ENCODE results near the gene NCK2. TPM values are rescaled to one million over a fixed set of nuclear protein-coding genes. Genes with fewer than 3 reads are reported as not detected.

NCK2 gene
- total and polyA plus RNA-seq, 9 of the 15 experiments (the other 6 are each of a cell fraction or from before 2014, with no cell fraction given): 0.90 to 27.9 (median 15.9) TPM

GRCh38 chr2:105888625-105889024, 143.9 kb downstream of the NCK2 start (continued):
- TF ChIP-seq CCAR2 (IDR thresholded peaks at IDR 0.05; ENCODE audit: low read depth, low read length) (no peak), ETS1 (conservative IDR thresholded peaks at IDR 0.05; ENCODE audit: control insufficient read depth, low read depth, low read length) (no peak), ZNF146 (CRISPR knock-in tag; IDR thresholded peaks at IDR 0.05; ENCODE audit: unreplicated experiment) (no peak), BMI1 (IDR thresholded peaks at IDR 0.05; ENCODE audit: low read length) (no peak), ARID3A (IDR thresholded peaks at IDR 0.05; ENCODE audit: borderline replicate concordance, low read depth, low read length) (no peak), AFF4 (CRISPR knock-in tag; IDR thresholded peaks at IDR 0.05) (no peak), MIER1 (IDR thresholded peaks at IDR 0.05; ENCODE audit: low read depth) (no peak), MTF1 (CRISPR knock-in tag; IDR thresholded peaks at IDR 0.05; ENCODE audit: borderline replicate concordance) (no peak), HMGXB4 (CRISPR knock-in tag; IDR thresholded peaks at IDR 0.05) (no peak), MXD1 (CRISPR knock-in tag; IDR thresholded peaks at IDR 0.05; ENCODE audit: borderline replicate concordance, poor library complexity, severe bottlenecking) (no peak), SMC3 (conservative IDR thresholded peaks at IDR 0.05; ENCODE audit: insufficient read depth, low read depth, low read length) (0 out of 2 replicates have a peak, but pooled peaks have one; percentile 20), ZFPM2 (CRISPR knock-in tag; IDR thresholded peaks at IDR 0.05) (no peak), KLF13 (tag; IDR thresholded peaks at IDR 0.05; ENCODE audit: borderline replicate concordance, low read depth) (no peak), CTCFL (IDR thresholded peaks at IDR 0.05; ENCODE audit: borderline replicate concordance, insufficient read depth, low read depth, low read length, poor library complexity, severe bottlenecking) (peak; percentile 62), GABPB1 (CRISPR knock-in tag; IDR thresholded peaks at IDR 0.05) (no peak), SP2 (IDR thresholded peaks at IDR 0.05; ENCODE audit: extremely low read depth, low read depth, low read length, poor library complexity, severe bottlenecking) (no peak)

All from K562 (cell line).